MCF 10A (cell line): ENCODE data around the gene COLEC12. TPM values are rescaled to one million over a fixed set of nuclear protein-coding genes. Genes with fewer than 3 reads are reported as not detected.

Experiments used
- BruUV-seq: library from RNA; stranded (reverse); fragments of 400-500 nt; replicated peaks from 2 replicates; lab custom pipeline; 2021; lab: Mats Ljungman, UMichigan
- CTCF ChIA-PET: fragments of 300-600 bp; sonication (Branson Sonifier 250); formaldehyde crosslinking; extraction: SDS; loops from one replicate; lab custom pipeline; 2021; ENCODE audit warnings: antibody characterized with exemption, inconsistent platforms; lab: Yijun Ruan, JAX
- POLR2A ChIA-PET: fragments of 300-600, 350-650 bp; sonication (Branson Sonifier 250); formaldehyde crosslinking; extraction: SDS; loops from one replicate; lab custom pipeline; 2020; ENCODE audit warnings: antibody characterized with exemption, inconsistent platforms; lab: Yijun Ruan, JAX
- DNase-seq: peaks from one replicate; pipeline ENCODE4 v3.0.0-alpha.2; 2018; ENCODE audit not compliant: unreplicated experiment
- H3K27ac Mint-ChIP-seq: one replicate; pipeline ENCODE4 v1.8.0; 2022; ENCODE audit warnings: mild to moderate bottlenecking, low read depth, mixed read lengths; ENCODE audit not compliant: unreplicated experiment
- H3K27me3 Mint-ChIP-seq: one replicate; pipeline ENCODE4 v1.8.0; 2022; ENCODE audit warnings: mixed read lengths; ENCODE audit not compliant: insufficient read depth, unreplicated experiment
- H3K36me3 Mint-ChIP-seq: one replicate; pipeline ENCODE4 v1.8.0; 2022; ENCODE audit warnings: mild to moderate bottlenecking, moderate library complexity, mixed read lengths; ENCODE audit not compliant: insufficient read depth, unreplicated experiment
- H3K4me1 Mint-ChIP-seq: one replicate; pipeline ENCODE4 v1.8.0; 2022; ENCODE audit warnings: mixed read lengths; ENCODE audit not compliant: insufficient read depth, unreplicated experiment
- H3K4me3 Mint-ChIP-seq: one replicate; pipeline ENCODE4 v1.8.0; 2022; ENCODE audit warnings: mild to moderate bottlenecking, moderate library complexity, mixed read lengths; ENCODE audit not compliant: unreplicated experiment
- H3K9me3 Mint-ChIP-seq: one replicate; pipeline ENCODE4 v1.8.0; 2022; ENCODE audit warnings: mixed read lengths; ENCODE audit not compliant: unreplicated experiment
- CTCF ChIP-seq: fragments of 200-600 bp; IDR thresholded peaks from one replicate; pipeline ENCODE4 v1.8.0; 2022; ENCODE audit warnings: antibody characterized with exemption, mild to moderate bottlenecking; ENCODE audit not compliant: unreplicated experiment
- intact Hi-C: fragments of 100-400 bp; cut with micrococcal nuclease; formaldehyde crosslinking; loops from 2 replicates; pipeline ENCODE4 v1.14.1; 2022
- total RNA-seq: library from RNA; stranded (reverse); gene quantifications from 2 replicates; pipeline ENCODE4 v1.2.3, GENCODE V29; 2022

COLEC12 gene
- total RNA-seq, 1 experiment from 2014 or later = 0.05 TPM

- Mint-ChIP-seq H3K27ac (no peak overlapping the region), H3K27me3 (no peaks in the 10 kb centered on the region), H3K36me3 (no peaks in the 10 kb centered on the region), H3K4me3 (no peak overlapping the region), H3K9me3 (peaks cover 51% of the 10 kb centered on the region), H3K4me1 (no peaks in the 10 kb centered on the region)
- BruUV-seq = no TSS peak
- no peak for TF ChIP-seq CTCF
- ChIA-PET CTCF (no interaction called here), POLR2A (no interaction called here)
- intact Hi-C loops = no loop called here
- DNase-seq = no peak
These were observed 117.4 kb downstream of the COLEC12 start for GRCh38 chr18:383135-383534.

GRCh38 chr18:382423-382984, 118.0 kb downstream of the COLEC12 start:
- Mint-ChIP-seq H3K27ac (no peak overlapping the region), H3K27me3 (no peaks in the 10 kb centered on the region), H3K36me3 (no peaks in the 10 kb centered on the region), H3K9me3 (peaks cover 51% of the 10 kb centered on the region), H3K4me3 (no peak overlapping the region), H3K4me1 (no peaks in the 10 kb centered on the region)
- no TSS peak for BruUV-seq
- no peak for TF ChIP-seq CTCF
- POLR2A ChIA-PET = no interaction called here
- no peak for DNase-seq
- CTCF ChIA-PET = no interaction called here
- intact Hi-C loops = no loop called here

- no peak for DNase-seq
- no peak for TF ChIP-seq CTCF
- ChIA-PET CTCF (interaction anchor here (0.6 to 1.0 kb wide), 2 partner anchors 9 to 190 kb away, joined by 3 read pairs; no protein-coding TSS in a partner anchor), POLR2A (no interaction called here)
- Mint-ChIP-seq H3K4me1 (no peaks in the 10 kb centered on the region), H3K9me3 (peaks cover 44% of the 10 kb centered on the region), H3K27ac (no peak overlapping the region), H3K36me3 (no peaks in the 10 kb centered on the region), H3K27me3 (no peaks in the 10 kb centered on the region), H3K4me3 (no peak overlapping the region)
- BruUV-seq = no TSS peak
- intact Hi-C loops = no loop called here
These were observed 120.7 kb downstream of the COLEC12 start for GRCh38 chr18:379681-380330.

GRCh38 chr18:378079-378478, 122.4 kb downstream of the COLEC12 start:
- intact Hi-C loops = no loop called here
- TF ChIP-seq CTCF = no peak
- no peak for DNase-seq
- Mint-ChIP-seq H3K27ac (no peak overlapping the region), H3K36me3 (no peaks in the 10 kb centered on the region), H3K27me3 (no peaks in the 10 kb centered on the region), H3K4me3 (no peak overlapping the region), H3K9me3 (peaks cover 36% of the 10 kb centered on the region), H3K4me1 (no peaks in the 10 kb centered on the region)
- POLR2A ChIA-PET = no interaction called here
- CTCF ChIA-PET = no interaction called here
- no TSS peak for BruUV-seq
